Measurements from ENCODE around the gene DCST2.
A peak's percentile ranks its signal among the peaks of the same experiment; 100 is the strongest.
"Not testable (repeated sequence)": the region's sequence is repeated elsewhere in the genome, so short reads cannot be mapped to it uniquely, and the experiment has no call there.

DCST2 gene

DNA sequence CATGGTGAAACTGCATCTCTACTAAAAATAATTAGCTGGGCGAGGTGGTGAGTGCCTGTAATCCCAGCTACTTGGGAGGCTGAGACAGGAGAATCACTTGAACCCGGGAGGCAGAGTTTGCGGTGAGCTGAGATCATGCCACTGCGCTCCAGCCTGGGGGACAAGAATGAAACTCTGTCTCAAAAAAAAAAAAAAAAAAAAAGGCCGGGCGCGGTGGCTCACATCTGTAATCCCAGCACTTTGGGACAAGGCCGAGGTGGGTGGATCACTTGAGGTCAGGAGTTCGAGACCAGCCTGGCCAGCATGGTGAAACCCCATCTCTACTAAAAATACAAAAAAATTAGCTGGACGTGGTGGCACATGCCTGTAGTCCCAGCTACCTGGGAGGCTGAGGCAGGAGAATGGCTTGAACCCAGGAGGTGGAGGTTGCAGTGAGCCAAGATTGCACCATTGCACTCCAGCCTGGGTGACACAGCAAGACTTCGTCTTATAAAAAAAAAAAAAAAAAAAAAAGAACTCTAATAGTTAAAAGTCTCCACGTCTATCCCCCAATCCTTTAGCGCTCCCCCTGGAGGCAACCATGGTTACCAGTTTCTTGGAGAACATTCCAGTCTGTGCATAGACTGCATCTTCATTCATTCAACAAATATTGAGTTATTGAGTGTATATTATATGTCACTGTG, 38.1 kb downstream of the DCST2 start:
- DNase-seq = peak; percentile 51

DNA sequence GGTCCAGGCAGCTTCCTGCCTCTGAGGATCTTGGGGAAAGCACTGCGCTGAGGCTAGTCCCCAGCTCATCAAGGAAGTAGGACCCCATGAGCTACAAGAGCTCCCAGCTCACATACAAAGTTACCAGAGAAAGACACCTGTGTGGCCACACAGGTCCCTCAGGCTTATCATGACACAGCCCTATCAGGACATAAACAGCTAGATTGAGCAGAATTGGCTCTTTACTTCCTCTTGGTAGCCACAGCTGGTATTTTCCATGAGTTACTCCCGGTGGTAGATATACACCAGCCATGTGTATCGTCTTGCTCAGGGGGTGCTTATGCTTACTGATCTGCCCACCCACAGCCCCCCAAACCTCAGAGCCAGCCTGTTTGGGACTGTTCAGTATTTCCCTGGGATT, 39.0 kb downstream of the DCST2 start:
- DNase-seq = peak; percentile 26

DNA sequence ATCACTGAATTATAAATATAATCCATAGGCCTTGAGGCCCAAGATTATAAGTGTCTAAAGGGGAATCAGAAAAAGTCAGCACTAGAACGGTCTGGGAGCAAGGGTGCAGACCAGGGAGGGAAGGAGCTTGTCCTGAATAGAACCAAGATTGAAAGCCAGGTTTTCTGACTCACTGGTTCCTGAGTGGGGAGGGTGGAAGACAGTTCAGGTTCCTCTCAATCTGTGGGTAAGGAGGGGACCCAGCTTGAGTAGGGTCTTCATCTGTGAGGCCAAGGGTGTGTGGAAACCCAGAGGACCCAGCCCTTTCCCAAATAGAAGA, 39.4 kb downstream of the DCST2 start:
- DNase-seq = no peak

DNA sequence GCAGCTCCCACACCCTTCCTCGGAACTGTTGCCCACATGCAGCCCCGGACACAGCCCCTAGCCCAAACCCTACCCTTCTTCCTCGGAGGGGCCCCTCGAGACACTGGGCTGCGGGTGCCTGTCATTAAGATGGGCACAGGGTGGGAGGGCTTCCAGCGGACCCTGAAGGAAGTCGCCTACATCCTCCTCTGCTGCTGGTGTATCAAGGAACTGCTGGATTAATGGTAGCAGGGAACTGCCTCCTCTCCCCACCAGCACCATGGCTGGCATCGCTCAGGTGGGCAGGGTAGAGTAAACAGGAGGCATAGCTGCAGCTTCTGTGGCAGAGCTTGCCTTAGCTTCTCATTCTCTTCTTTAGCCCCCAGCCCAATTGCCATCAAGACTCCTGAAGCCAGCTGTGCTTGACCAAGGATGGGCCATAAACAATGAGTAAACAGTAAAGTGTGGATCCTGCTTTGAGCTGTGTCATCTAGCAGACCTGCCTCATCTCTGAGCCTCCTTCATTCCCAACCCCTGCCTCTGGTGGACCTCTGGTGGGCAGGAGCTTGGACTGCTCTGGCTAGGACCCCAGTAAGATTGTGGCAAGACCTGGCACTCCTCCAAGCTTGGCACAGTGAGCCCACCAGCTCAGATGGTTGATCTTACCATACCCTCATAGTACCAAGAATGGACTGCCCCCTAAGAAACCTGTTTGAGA, 39.9 kb downstream of the DCST2 start, which contains the start of gene LENEP:
Gene LENEP, plus strand, starts transcription at position 15 of the 697 bp plus-strand sequence. Its CDS starts 22 bp downstream, at position 37.
- peak; percentile 21 for DNase-seq

DNA sequence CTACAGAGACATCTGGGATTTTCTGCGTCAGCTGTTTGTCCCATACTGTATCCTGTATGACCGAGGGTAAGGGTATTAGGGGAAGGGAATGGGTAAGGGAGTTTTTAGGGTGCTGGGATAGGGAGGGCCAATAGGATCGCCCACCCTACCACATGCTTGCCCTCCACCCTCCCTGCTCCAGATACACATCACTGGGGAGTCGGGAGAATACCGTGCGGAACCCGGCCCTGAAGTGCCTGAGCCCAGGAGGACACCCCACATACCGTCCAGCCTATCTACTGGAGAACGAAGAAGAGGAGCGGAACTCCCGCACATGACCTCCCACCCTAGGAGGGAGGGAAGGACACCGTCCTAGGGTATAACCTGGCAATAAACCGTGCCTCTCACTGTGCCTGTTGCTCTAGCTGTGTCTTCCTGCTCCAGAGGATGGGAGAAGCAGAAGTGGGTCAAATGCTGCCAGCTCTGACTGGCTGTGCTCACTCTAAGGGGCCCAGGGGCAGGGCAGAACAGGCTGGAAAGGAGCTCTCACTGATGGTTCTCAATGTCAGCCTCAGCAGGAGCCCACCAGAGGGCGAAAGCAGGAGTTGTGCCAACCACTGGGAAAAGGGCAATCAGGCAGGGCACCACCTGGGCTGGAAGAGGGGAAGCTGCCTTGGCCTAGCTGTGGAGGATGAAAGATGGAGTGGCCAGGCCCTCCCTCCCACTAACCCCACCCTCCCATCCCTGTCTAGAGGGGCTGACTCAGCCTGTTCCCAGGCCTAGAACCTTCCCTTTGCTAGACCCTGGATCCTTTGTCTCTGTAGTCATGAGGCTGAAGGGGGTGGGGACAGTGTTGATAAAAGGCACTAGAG, 40.6 kb downstream of the DCST2 start:
- DNase-seq = peak; percentile 33

DNA sequence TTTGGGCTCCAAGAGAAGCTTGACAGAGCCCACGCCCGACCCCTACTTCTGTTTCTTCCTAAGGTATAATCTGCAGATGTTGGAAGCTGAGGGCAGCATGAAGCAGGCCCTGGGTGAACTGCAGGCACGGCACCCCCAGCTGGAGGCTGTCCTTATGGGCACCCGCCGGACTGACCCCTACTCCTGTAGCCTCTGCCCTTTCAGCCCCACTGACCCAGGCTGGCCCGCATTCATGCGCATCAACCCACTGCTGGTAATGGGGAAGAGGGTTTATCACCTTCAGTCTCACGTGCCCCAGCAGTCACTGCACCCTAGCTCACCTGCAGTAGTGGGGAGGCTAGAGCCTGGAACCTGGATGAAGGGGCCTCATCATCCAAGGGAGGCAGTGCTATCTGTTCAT, 43.3 kb downstream of the DCST2 start:
- DNase-seq = no peak

DNA sequence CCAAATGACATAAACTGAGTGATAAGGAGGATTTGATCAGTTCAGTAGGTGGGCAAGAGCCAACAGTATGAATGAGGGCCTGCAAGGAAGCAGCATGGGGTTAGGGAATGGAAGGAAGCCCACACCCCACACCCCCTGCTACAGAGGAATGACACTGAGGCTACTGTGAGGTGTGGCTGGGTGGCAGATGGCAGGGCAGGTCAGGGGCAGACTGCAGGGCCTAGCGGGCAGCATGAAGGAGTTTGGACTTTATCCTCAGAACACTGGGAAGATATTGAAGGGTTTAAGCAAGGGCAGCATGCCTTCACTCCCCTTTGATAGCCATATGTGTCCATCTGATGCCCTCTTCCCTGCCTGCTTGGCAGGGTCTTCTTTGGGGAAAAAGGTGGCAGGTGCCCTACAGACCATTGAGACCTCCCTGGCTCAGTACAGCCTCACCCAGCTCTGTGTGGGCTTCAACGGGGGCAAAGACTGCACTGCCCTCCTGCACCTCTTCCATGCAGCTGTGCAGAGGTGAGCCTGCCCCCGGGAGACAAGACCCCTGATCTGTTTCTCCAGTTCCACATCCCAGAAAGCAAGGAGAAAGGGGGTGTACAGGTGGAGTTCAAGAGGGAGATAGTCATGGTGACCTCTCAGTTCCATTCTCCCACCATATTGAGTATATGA, 44.3 kb downstream of the DCST2 start:
- no peak for DNase-seq

DNA sequence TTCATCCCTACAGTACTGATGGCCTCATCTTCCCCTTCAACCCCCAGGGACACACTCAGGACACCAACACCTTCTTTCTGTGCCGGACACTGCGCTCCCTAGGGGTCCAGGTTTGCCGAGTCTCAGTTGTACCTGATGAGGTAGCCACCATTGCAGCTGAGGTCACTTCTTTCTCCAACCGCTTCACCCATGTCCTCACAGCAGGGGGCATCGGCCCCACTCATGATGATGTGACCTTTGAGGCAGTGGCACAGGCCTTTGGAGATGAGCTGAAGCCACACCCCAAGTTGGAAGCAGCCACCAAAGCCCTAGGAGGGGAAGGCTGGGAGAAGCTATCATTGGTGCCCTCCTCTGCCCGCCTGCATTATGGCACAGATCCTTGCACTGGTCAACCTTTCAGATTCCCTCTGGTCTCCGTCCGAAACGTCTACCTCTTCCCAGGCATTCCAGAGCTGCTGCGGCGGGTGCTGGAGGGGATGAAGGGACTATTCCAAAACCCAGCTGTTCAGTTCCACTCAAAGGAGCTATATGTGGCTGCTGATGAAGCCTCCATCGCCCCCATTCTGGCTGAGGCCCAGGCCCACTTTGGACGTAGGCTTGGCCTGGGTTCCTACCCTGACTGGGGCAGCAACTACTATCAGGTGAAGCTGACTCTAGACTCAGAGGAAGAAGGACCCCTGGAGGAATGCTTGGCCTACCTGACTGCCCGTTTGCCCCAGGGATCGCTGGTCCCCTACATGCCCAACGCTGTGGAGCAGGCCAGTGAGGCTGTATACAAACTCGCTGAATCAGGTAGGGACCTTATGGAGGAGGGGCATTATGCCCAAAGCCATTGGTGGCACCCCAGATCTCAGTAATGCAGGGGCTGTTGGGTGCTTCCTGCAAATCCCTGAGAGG, 45.3 kb downstream of the DCST2 start:
- DNase-seq = peak; percentile 19

DNA sequence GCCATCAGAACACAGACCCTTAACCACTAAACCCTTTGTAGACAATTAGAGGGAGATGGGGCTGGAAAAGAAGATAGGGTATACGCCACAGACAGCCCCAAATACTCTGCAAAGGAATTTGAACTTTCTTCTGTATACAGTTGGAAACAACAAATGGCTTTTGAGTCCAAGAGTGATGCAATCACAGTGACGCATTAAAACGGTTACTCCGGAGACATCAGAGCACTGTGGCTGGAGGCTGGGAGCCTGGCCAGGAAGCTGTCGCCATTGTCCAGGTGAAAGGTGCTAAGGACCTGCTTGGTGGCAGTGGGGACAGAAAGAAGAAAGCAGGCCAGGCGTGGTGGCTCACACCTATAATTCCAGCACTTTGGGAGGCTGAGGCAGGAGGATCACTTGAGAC, 46.3 kb downstream of the DCST2 start:
- DNase-seq = no peak

DNA sequence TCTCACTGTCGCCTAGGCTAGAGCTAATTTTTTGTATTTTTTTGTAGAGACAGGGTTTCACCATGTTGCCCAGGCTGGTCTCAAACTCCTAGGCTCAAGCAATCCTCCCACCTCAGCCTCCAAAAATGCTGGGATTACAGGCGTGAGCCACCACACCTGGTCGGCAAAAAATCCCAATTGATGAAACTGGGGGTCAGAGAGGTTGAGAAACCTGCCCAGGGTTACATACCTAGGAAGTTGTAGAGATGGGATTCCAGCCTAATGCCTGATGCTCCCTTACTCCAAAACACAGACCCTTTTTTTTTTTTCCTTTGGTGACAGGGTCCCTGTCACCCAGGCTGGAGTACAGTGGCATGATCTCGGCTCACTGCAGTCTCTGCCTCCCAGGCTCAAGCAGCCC, 46.8 kb downstream of the DCST2 start:
- not testable (repeated sequence) for DNase-seq

DNA sequence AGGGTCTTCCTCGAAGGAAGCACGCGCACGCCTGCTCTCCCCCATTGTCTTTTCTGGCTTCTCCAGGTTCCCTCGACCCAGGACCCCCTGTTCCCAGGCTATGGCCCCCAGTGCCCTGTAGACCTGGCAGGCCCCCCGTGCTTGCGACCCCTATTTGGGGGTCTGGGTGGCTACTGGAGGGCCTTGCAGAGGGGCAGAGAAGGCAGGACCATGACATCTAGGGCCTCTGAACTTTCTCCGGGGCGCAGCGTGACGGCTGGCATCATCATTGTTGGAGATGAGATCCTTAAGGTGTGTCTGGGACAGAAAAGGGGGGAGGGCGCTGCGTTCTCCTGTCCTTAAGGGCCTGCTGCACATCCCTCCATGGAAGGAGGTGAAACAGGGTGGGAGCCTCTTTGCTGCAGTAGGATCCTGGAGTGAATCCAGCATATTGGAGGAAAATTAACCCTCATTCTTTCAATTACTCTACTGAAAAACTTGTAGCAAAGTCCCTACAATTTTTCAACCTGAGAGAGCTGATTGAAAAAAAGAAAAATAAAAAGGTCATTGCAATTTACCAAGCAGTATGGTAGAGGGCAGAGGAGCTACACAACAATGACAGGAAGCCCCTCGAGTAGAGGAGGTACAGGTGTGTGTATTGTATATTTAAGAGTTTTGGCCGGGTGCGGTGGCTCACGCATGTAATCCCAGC, 49.7 kb downstream of the DCST2 start:
- DNase-seq = peak; percentile 31

DNA sequence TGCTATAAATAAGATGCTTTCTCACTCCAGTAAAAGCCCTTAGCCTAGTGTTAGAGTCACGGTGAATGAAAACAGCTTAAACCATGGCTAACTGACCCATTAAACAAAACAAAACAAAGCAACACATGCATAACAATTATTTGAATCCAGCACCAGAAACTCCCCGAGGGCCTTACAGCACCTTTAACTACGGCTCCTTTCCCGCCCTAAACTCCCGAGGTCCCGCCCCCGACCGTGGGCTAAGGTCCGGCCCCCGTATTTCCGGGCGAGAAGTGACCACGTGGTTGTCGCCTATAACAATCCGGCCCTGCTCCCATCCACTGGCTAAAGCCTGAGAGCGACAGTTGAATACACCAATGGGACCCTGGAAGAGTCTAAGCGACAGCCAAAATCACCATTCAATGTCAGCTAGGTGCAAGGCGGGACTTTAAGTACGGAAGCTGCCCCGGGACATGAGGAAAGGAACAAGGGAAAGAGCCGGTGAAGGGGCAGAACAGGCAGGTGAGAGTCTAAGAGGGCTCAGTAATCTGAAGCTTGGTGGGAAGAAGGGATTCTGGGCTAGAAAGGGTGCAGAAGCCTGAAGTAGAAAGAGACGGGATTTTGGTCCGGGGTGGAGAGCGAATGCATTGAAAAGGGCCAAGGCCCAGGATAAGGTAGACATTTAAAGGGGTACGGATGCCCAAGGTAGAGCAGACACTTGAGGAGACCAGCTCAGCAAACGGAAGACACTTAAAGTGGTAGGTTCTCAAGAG, 50.5 kb downstream of the DCST2 start, which contains the start of gene FLAD1:
Gene FLAD1, plus strand, starts transcription at position 448 of the 752 bp plus-strand sequence. CDS start 351 bp downstream, outside the sequence.
- peak; percentile 97 for DNase-seq

DNA sequence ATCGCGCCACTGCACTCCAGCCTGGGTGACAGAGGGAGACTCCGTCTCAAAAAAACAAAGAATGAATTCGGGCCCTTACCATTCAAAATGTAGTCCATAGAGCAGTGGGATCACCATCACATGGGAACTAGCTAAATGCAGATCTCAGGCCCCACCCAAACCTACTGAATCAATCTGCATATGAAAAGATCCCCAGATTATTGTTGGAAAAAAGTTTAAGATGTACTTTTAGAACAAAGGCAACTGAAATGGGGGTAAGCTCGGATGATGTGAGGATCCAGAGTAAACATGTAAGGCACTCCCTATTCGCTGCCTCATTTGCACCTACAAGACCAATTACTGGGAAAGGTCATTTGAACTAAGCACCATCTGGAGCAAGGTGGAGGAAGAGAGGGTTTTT, 51.2 kb downstream of the DCST2 start:
- DNase-seq = peak; percentile 12

DNA sequence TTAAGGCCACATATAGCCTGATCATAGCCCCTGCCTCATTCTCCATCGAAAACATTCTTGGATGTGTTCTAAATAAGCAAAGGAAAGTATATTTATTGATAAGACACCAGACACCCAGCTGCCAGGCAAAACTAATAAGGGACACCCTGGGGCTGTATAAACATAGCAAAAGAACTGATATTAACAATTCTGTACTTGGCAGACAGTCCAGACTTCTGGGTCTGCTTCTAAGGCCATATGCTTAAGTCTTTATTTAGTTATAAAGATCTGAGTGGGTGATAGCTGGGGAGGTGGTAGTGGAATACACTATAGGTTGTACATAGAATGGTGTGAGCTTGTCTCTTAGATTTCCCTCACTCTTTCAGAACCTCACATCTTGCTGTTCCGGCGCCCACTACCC, 55.2 kb downstream of the DCST2 start:
- no peak for DNase-seq

DNA sequence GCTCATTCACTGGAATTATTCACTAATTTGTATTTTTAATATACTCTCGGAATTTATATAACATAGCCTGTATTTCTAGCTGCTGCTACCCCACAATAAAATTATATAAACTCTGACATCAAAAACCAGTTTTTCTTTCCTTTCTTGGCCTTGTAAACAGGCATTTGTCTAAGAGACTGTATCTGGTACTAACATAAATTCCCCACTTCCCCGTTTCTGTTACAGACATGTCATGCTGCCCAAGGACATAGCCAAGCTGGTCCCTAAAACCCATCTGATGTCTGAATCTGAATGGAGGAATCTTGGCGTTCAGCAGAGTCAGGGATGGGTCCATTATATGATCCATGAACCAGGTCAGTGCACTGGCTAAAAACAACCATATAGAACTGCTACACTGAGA, 55.8 kb downstream of the DCST2 start:
- not testable (repeated sequence) for DNase-seq

DNA sequence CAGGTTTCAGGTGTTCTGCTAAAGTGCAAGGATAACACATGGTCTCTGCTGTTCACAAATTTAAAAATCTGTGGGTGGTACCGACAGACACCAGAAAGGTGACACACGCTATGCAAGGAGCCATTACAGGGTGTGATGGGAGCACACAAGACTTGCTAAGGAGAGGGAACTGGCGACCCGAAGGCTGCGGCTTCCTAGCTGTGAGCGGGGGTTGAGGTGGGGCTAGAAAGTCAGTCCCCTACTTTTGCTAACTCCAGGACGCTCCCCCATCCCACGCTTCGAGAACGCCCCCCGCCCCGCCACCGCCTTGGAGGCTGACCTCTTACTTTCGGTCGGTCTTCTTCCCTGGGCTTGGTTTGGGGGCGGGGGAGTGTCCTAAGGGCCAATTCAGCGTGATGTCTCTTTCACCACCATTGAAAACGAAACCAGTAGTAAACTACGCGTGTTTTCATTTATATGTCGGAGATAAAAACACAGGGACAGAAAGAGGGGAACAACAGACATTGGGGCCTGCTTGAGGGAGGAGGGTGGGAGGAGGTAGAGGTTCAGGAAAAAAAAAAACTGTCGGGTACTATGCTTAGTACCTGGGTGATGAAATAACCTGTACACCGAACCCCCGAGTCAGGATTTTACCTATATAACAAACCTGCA, 58.0 kb downstream of the DCST2 start:
- peak; percentile 78 for DNase-seq

DNA sequence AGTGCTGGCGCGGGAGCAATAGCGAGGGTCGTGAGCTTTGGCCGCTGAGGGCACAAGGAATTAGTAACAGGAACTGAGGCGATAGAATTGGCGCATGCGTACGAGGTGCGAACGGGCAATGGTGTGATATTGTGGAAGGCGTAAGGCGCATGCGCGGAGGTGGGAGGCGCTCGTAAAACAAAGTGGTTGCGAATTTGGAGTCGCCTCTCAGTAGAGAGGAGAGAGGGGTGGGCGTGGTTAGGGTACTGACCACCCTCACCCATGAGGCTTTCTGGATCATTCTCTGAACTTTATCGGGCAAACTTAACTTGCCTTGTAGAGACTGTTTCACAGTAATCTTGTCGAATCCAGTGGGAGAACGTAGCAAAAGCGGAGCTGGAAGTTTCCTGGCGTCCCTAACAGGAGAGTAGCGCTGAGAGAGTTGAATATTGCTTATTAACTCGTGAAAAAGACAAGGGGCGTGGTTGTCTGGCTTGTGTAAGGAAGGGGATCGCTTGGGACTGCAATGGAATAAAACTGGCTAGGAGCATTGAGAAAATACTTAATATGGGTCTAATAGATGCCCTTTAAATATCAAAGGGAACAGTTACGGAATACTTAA, 58.7 kb downstream of the DCST2 start:
- DNase-seq = peak; percentile 97

DNA sequence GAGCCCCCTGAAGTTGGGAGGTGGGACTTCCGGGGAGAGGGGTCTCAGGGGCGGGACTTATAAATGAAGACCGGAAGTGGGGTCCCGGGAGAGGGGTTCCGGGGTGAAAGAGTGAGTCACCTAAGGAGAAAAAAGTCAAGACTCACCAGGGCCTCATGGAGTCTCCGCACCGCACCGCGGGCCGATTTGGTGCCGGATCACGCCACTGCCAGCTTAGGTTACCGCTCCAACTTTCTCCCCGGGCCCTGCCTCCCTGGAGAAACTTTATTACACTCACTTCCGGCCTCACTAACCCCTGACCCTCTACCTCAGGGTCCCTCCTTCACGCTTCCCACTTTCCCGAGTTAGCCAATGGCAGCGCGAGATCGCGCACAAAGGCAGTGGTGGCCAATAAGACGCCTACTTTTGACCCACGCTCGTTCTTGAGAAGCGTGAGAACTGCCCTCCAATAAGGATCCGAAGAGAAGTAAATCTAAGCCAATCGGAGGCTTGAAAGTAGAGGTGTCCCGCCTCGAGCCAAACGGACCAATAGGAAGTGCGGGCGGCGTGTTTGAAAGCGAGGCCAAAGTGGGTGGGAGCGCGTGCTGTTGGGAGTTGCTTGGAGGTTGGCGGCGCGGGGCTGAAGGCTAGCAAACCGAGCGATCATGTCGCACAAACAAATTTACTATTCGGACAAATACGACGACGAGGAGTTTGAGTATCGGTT, 59.3 kb downstream of the DCST2 start, which contains the start of gene CKS1B:
Gene CKS1B, plus strand, starts transcription at position 580 of the 706 bp plus-strand sequence. Its CDS starts 65 bp downstream, at position 645.
- DNase-seq = peak; percentile 99
